GM21528 (cell line): ENCODE data around the gene CMTM1.
A peak's percentile ranks its signal among the peaks of the same experiment; 100 is the strongest.

ENCODE experiments used
- ATAC-seq: cut with Tn5 transposase; IDR thresholded peaks from one replicate; pipeline ENCODE4 v1.9.1; 2021; ENCODE audit warnings: mild to moderate bottlenecking, moderate library complexity; ENCODE audit not compliant: unreplicated experiment, low FRiP score

The CMTM1 gene

DNA sequence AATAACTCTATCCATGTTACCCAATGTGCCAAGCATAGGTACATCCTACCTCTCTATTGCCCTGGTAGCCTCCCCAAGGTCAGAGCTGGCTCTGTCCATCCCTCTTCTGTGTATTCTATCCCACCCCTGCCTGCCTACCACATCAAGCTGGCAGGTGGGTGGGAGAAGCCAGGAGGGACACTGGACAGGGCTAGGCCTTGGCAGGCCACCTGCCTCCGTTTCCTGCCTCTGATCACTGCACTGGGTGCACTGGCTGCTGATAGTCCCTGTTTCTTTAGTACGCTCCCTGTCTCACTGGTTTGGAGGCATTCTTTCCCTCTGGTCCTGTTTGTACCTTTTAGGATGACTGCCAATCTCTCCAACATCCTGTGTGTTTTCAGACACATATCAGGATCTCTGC is 29.0 kb upstream of the CMTM1 start:
- ATAC-seq = no peak

DNA sequence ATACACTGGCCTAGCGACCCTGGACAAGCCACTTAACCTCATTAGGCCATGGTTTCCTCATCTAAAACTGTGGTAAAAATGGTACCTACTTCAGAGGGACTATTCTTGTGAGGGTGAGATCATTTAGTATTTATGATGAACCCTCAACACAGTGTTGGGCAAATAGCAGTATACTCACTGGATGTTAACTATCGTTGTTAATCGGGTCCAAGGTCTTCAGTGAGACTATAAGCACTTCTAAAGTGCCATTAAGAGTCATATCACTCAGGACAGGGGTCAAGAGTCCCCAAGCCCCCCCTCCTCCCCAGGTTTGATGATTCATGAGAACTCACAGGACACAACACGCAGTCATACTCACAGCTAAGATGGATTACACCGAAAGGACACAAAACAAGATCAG is 27.3 kb upstream of the CMTM1 start:
- no peak for ATAC-seq

- peak; percentile 66 for ATAC-seq
These were observed 26.4 kb upstream of the CMTM1 start for GRCh38 chr16:66539623-66540469.

- ATAC-seq = no peak
These were observed 24.6 kb upstream of the CMTM1 start for GRCh38 chr16:66541388-66542355.

GRCh38 chr16:66542396-66542795 is 23.8 kb upstream of the CMTM1 start:
- ATAC-seq = no peak

DNA sequence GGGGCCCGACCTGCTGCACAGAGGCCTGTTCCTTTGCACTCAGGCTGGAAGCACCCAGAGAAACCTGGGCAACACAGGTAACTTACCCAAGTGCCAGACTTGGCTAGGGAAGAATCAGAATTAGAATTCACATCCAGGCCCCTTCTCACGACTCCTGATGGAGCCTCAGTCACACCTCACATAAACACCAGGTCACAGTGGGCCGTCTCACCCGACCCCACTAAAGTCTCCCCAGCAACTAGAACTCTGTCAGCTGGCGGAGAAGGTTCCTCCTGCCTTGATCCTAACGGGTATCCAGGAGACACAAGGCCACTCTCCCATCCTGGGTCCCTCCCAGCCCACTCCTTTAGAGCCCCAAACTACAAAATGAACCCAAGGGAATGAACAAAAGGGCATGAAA is 22.7 kb upstream of the CMTM1 start:
- ATAC-seq = no peak

- no peak for ATAC-seq
These were observed 22.1 kb upstream of the CMTM1 start for GRCh38 chr16:66544016-66544757.

GRCh38 chr16:66547101-66547989 is 18.9 kb upstream of the CMTM1 start:
- ATAC-seq = no peak

- ATAC-seq = no peak
These were observed 18.2 kb upstream of the CMTM1 start for GRCh38 chr16:66548068-66548467.

DNA sequence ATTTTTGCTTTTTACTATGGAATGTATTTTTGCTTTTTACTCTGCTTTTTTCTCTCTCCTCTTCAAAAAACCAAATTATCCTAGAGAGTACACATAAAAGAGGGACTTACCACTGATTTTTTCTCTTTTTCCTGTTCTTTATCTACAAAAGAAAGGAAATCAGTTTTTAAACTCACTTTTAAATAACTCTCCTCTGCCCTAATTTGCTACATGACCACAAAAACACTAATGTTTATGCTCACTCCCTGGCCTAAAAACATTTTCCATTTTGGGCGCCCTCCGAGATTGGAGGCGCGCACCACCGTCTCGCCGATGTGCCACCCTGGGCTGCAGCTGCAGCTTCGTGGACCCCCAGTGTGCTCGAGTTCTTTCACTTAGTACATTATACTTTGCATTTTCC is 17.4 kb upstream of the CMTM1 start:
- no peak for ATAC-seq

DNA sequence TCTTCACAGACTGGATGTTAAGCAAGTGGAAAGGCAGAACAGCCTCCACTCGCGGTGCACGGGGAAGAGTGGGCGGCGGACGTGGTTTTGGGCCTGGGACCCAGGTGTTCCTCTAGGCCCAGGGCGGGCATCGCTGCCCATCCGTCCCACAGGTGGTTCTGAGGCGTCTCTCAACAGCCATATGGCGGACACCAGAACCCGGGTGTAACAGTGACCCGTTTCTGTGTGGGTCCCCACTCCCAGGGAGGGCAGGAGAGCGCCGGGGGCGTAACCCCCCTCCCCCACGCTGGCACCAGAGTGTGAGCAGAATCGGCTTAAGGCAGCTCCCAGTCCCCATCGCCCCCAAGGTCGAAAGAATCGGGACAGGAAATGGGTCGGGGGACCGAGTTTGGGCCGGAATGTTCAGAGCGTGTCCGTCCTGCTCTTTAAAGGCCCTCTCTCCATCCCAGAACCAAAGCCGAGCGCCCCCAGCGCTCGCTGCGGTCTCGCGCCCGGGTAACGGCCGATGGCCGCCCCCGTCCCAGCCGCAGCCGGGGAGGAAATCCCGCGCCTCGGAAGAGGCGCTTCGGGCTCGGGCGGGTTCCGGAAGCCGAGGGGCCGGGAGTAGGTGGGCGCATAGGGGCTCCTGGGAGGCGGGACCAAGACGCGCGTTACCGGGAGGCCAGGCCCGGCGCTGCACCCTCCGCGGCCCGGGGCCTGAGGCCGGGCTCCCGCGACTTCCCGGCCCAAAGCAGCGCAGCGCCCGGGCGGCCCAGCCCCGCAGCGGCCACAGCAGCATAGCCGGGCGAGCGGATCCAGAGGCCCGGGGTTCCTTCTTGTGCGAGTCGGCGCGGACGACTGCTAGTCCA is 16.7 kb upstream of the CMTM1 start, which contains the start of gene TK2:
Gene TK2, minus strand, starts transcription at position 839 of the 848 bp plus-strand sequence. Its CDS starts 61 bp downstream, at position 778.
- ATAC-seq = no peak

GRCh38 chr16:66551348-66551759 is 14.9 kb upstream of the CMTM1 start:
- ATAC-seq = no peak

DNA sequence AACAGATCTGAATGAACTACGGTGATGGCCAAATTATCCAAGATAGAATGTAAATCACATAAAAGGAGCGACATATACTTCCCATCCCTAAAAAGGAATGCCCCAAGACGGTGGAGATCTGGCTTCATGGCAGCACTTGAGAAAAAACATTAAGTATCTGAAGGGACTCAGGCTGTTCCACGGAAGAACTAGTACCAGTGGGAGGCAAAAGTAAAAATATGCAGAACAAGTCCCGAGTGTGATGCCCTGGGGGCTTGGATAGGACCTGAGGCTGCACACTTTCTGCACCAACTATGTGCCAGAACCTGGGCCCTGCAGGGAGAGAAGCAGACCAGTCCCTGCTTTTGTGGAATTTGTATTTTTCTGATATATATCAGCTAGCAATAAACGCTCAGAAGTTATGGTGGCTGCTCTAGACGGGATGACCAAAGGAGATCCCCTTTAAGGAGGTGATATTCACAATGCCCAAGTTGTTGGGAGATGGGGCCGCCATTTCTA is 14.4 kb upstream of the CMTM1 start:
- ATAC-seq = no peak

GRCh38 chr16:66552286-66553177 is 13.7 kb upstream of the CMTM1 start, which contains the start of gene CKLF:
Gene CKLF, plus strand, starts transcription at chr16:66552576. Its CDS starts 140 bp downstream, at chr16:66552716.
- ATAC-seq = peak; percentile 74

- no peak for ATAC-seq
These were observed 13.0 kb upstream of the CMTM1 start for GRCh38 chr16:66553223-66553622.

DNA sequence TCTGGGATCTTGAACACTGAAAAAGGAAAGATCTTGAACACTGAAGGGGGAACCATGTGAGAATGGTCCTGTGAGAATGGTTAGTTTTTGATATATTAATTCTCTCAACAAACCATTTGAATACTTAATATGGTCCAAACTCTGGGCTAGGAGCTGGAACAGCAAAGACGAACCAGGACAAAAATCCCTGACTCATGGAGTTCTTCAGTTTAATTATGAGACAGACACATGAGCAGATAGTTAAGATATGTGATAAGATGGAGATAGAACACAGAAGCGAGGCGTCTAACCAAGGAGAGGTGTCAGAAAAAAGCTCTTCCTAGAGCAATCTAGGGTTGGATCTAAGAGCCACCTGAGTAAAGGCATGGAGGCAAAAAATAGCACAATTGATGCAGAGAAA is 12.2 kb upstream of the CMTM1 start:
- ATAC-seq = no peak

GRCh38 chr16:66554495-66554894 is 11.7 kb upstream of the CMTM1 start:
- no peak for ATAC-seq
